Panc1 (cell line): Measurements from ENCODE around the gene TNNT3. TPM values are rescaled to one million over a fixed set of nuclear protein-coding genes. Genes with fewer than 3 reads are reported as not detected.

Source experiments
- ATAC-seq: fragments of 200-7000 bp; cut with Tn5 transposase; 2 replicates; pipeline ENCODE4 v1.9.1; 2020; ENCODE audit warnings: mild to moderate bottlenecking, moderate library complexity
- BruUV-seq: library from RNA; stranded (reverse); fragments of 400-500 nt; replicated peaks from 2 replicates; lab custom pipeline; 2021; lab: Mats Ljungman, UMichigan
- CTCF ChIA-PET: fragments of 300-600 bp; sonication (Branson Sonifier 250); formaldehyde crosslinking; loops from one replicate; lab custom pipeline; 2022; ENCODE audit warnings: antibody characterized with exemption; lab: Charles Lee
- POLR2A ChIA-PET: fragments of 300-600 bp; sonication (Branson Sonifier 250); formaldehyde crosslinking; loops from one replicate; lab custom pipeline; 2022; ENCODE audit warnings: antibody characterized with exemption; lab: Charles Lee
- DNase-seq: peaks from one replicate; pipeline ENCODE4 v3.0.0-alpha.2; 2010; ENCODE audit warnings: low read depth, low spot score
- H3K27ac ChIP-seq: 2 replicates; pipeline ENCODE4 v1.5.1; 2011; ENCODE audit warnings: mild to moderate bottlenecking, low read length, inconsistent platforms
- H3K27me3 ChIP-seq: fragments of 200-500 bp; sonication (Bioruptor generic); 2 replicates; pipeline ENCODE4 v1.6.0; 2014; ENCODE audit warnings: low read length, inconsistent platforms; ENCODE audit not compliant: control insufficient read depth, insufficient read depth
- H3K36me3 ChIP-seq: fragments of 200-500 bp; sonication (Bioruptor generic); 2 replicates; pipeline ENCODE4 v1.5.1; 2014; ENCODE audit warnings: inconsistent platforms, mild to moderate bottlenecking, low read length, moderate library complexity; ENCODE audit not compliant: control insufficient read depth, insufficient read depth
- H3K4me1 ChIP-seq: 2 replicates; pipeline ENCODE4 v1.5.1; 2011; ENCODE audit warnings: inconsistent platforms, mild to moderate bottlenecking, low read length, moderate library complexity; ENCODE audit not compliant: control insufficient read depth, insufficient read depth
- H3K4me3 ChIP-seq, 2 experiments: 2 replicates each; pipeline ENCODE4 v1.5.1; 2011 to 2012; ENCODE audit warnings: low read depth in 2 of 2, low read length in 2 of 2, mild to moderate bottlenecking in 2 of 2, inconsistent platforms in 1 of 2, moderate library complexity in 1 of 2
- H3K9me3 ChIP-seq: fragments of 200-500 bp; sonication (Bioruptor generic); 2 replicates; pipeline ENCODE4 v1.5.1; 2014; ENCODE audit warnings: low read depth, mild to moderate bottlenecking, inconsistent platforms, low read length, moderate library complexity; ENCODE audit not compliant: control insufficient read depth, insufficient read depth
- POLR2AphosphoS5 ChIP-seq: IDR thresholded peaks from 2 replicates; pipeline ENCODE4 v1.6.1; 2012; ENCODE audit warnings: mild to moderate bottlenecking, low read depth, low read length, moderate library complexity
- SIN3A ChIP-seq: IDR thresholded peaks from 2 replicates; pipeline ENCODE4 v1.6.1; 2012; ENCODE audit warnings: low read depth, mild to moderate bottlenecking, low read length, moderate library complexity, borderline replicate concordance; ENCODE audit not compliant: insufficient read depth
- TCF7L2 ChIP-seq: IDR thresholded peaks from 2 replicates; pipeline ENCODE4 v1.6.1; 2011; ENCODE audit warnings: mild to moderate bottlenecking, low read depth, low read length, inconsistent platforms
- in situ Hi-C: cut with HindIII; loops from 2 replicates; pipeline ENCODE4 v1.10.0; 2016; ENCODE audit warnings: low sequenced_read_pairs, low pct_unique_long_range_greater_than_20kb
- intact Hi-C: fragments of 100-400 bp; cut with micrococcal nuclease; formaldehyde crosslinking; loops from one replicate; pipeline ENCODE4 v1.10.0; 2022; ENCODE audit not compliant: unreplicated experiment
- total RNA-seq: library from RNA; stranded (reverse); gene quantifications from one replicate; pipeline ENCODE4 v1.2.1, GENCODE V29; 2021; ENCODE audit not compliant: unreplicated experiment
- TF ChIP-seq, protein P1 (sequence below), 2 experiments: IDR thresholded peaks; 2 replicates each; pipeline ENCODE4 v1.6.1; 2011 to 2012; ENCODE audit warnings: low read depth in 2 of 2, control low read depth in 1 of 2, low read length in 1 of 2, mild to moderate bottlenecking in 1 of 2, moderate library complexity in 1 of 2; ENCODE audit not compliant: insufficient read depth in 1 of 2
- TF ChIP-seq, protein P2 (sequence below): fragments of 450-650 bp; IDR thresholded peaks from 2 replicates; pipeline ENCODE4 v1.5.1; 2017; ENCODE audit warnings: mild to moderate bottlenecking

TNNT3 gene
- total RNA-seq, 1 experiment from 2014 or later, result 0.41 TPM

DNA sequence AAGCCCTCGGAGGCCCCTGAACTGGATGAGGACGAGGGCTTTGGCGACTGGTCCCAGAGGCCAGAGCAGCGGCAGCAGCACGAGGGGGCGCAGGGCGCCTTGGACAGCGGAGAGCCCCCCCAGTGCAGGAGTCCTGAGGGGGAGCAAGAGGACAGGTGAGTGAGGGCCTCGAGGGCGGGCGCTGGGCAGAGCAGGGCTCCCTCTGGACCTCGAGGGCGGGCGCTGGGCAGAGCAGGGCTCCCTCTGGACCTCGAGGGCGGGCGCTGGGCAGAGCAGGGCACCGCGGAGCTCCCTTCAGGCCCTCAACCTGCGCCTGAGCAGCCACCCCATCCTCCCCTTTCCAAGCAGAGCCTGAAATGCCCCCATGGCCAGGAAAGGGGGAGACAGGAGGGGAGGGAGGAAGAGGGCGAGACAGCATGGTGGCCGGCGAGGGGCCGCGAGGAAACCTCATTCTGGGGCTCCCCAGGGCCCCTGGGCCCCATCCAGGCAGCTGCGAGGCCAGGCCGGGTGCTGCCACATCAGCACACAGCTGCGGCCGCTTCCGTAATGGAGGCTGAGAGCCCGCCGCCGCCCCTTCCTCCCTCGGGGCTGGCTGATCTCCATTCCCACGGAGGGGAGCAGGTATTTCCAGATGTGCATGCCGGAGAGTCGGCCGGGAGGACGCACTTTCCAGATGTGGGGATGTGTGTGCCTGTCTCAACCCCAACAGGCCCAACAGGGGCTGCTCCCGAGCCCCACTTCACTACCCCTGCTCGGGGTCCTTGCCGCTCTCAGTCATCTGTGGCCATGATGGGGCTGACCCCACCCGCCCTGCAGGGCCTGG, 37.9 kb upstream of the TNNT3 start:
- H3K27ac ChIP-seq, result no peak overlapping the region

DNA sequence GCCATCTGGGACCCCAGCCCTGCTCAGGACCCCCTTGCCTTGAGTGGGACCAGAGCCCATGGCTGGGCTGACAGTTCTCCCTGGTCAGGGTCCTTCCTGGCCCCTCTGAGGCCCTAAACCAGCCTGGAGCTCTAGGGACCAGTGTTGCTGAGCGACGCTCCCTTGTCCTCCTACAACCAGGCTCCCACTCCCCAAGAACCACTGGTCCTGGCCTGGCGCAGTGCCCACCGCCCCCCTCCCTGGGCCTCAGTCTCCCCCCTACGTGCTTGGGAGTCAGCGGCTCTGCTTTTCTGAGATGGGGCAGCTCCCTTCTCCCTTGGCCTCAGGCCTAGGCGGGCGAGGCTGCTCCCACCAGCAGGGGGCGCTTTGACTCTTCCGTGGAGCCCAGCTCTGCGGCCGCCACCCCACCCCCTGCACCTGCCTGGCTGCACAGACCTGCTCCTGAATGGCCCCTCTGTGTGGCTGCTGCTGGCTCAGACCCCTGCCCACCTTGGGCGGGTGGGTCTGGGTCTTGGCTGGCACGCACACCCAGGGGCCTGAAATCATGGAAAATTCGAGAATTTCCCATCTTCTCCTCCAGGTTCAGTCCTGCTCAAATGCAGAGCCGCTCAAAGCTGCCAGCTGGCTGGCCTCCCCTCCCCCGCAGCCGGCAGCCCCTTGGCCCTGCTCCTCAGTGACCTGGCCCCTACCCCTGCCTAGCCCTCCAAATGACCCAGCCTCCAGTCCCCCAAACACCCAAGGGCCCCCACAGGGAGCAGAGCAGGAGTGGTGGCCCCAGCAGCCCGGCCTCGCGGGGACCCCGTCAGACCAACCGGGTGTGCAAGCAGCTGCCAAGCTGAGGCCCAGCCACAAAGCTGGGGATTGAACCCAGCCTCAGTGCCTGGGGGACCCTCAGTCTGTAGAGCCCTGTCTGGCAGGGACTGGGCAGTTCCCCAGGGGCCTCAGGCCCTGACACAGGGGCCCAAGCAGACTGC, 37.0 kb upstream of the TNNT3 start:
- POLR2A ChIA-PET, result interaction anchor here (0.6 kb wide), 1 partner anchor 65 kb away, joined by 5 read pairs; no protein-coding TSS in a partner anchor
- in situ Hi-C loops, result no loop called here

More for the DNA sequence above, 37.9 kb upstream of the TNNT3 start:
- POLR2A ChIA-PET, result interaction anchor here (0.6 kb wide), 1 partner anchor 66 kb away, joined by 5 read pairs; no protein-coding TSS in a partner anchor
- in situ Hi-C loops, result no loop called here
- H3K9me3 ChIP-seq, result no peaks in the 10 kb centered on the region
- intact Hi-C loops, result loop anchor here (2.0 kb wide), 1 partner anchor 269 kb away; no protein-coding TSS in a partner anchor
- BruUV-seq, result no TSS peak
- DNase-seq (no peak), ATAC-seq (peak; percentile 15)
- H3K4me1 ChIP-seq, result peaks cover 4% of the 10 kb centered on the region; the same call in 1 of the 2 replicates
- no peaks in the 10 kb centered on the region for H3K36me3 ChIP-seq
- no peak for TF ChIP-seq POLR2AphosphoS5
- TF ChIP-seq SIN3A, result no peak
- TF ChIP-seq, protein P1, sequence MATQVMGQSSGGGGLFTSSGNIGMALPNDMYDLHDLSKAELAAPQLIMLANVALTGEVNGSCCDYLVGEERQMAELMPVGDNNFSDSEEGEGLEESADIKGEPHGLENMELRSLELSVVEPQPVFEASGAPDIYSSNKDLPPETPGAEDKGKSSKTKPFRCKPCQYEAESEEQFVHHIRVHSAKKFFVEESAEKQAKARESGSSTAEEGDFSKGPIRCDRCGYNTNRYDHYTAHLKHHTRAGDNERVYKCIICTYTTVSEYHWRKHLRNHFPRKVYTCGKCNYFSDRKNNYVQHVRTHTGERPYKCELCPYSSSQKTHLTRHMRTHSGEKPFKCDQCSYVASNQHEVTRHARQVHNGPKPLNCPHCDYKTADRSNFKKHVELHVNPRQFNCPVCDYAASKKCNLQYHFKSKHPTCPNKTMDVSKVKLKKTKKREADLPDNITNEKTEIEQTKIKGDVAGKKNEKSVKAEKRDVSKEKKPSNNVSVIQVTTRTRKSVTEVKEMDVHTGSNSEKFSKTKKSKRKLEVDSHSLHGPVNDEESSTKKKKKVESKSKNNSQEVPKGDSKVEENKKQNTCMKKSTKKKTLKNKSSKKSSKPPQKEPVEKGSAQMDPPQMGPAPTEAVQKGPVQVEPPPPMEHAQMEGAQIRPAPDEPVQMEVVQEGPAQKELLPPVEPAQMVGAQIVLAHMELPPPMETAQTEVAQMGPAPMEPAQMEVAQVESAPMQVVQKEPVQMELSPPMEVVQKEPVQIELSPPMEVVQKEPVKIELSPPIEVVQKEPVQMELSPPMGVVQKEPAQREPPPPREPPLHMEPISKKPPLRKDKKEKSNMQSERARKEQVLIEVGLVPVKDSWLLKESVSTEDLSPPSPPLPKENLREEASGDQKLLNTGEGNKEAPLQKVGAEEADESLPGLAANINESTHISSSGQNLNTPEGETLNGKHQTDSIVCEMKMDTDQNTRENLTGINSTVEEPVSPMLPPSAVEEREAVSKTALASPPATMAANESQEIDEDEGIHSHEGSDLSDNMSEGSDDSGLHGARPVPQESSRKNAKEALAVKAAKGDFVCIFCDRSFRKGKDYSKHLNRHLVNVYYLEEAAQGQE (IDR thresholded peaks at IDR 0.05; ENCODE audit: insufficient read depth in 1 of 2, low read depth in 2 of 2, low read length in 1 of 2), result no peak
- TF ChIP-seq TCF7L2, result no peak
- TF ChIP-seq, protein P2, sequence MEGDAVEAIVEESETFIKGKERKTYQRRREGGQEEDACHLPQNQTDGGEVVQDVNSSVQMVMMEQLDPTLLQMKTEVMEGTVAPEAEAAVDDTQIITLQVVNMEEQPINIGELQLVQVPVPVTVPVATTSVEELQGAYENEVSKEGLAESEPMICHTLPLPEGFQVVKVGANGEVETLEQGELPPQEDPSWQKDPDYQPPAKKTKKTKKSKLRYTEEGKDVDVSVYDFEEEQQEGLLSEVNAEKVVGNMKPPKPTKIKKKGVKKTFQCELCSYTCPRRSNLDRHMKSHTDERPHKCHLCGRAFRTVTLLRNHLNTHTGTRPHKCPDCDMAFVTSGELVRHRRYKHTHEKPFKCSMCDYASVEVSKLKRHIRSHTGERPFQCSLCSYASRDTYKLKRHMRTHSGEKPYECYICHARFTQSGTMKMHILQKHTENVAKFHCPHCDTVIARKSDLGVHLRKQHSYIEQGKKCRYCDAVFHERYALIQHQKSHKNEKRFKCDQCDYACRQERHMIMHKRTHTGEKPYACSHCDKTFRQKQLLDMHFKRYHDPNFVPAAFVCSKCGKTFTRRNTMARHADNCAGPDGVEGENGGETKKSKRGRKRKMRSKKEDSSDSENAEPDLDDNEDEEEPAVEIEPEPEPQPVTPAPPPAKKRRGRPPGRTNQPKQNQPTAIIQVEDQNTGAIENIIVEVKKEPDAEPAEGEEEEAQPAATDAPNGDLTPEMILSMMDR, result no peak
- no peaks in the 10 kb centered on the region for H3K27me3 ChIP-seq
- CTCF ChIA-PET, result interaction anchor here (0.6 to 2.7 kb wide), 38 partner anchors 8 to 300 kb away, joined by 3 to 26 read pairs (median 4); partner anchors contain the start of genes SYT8 and TNNT3
- no peak overlapping the region for H3K4me3 ChIP-seq

More for the DNA sequence above, 37.0 kb upstream of the TNNT3 start:
- no peaks in the 10 kb centered on the region for H3K36me3 ChIP-seq
- no peak overlapping the region for H3K4me3 ChIP-seq
- no TSS peak for BruUV-seq
- no peaks in the 10 kb centered on the region for H3K27me3 ChIP-seq
- H3K9me3 ChIP-seq, result no peaks in the 10 kb centered on the region
- TF ChIP-seq, protein P2, result peak; percentile 100
- no peak for TF ChIP-seq POLR2AphosphoS5
- TF ChIP-seq, protein P1 (IDR thresholded peaks at IDR 0.05; ENCODE audit: insufficient read depth in 1 of 2, low read depth in 2 of 2, low read length in 1 of 2), result 0 out of 4 replicates have a peak, but pooled peaks of 1 of the 2 experiments have one; percentile 54
- DNase-seq (peak; percentile 22), ATAC-seq (peak; percentile 93)
- intact Hi-C loops, result loop anchor here (2.0 kb wide), 1 partner anchor 268 kb away; no protein-coding TSS in a partner anchor
- H3K4me1 ChIP-seq, result peaks cover 2% of the 10 kb centered on the region; the same call in 1 of the 2 replicates
- CTCF ChIA-PET, result interaction anchor here (0.6 to 2.7 kb wide), 38 partner anchors 8 to 301 kb away, joined by 3 to 26 read pairs (median 4); partner anchors contain the start of genes SYT8 and TNNT3
- no peak overlapping the region for H3K27ac ChIP-seq
